Suprapubic skin (tissue), 4 donors: ENCODE data around the gene SIGLEC12. TPM values are rescaled to one million over a fixed set of nuclear protein-coding genes. Genes with fewer than 3 reads are reported as not detected.

Experiments
- DNase-seq, 2 donors: peaks; one replicate each; pipeline ENCODE4 v3.0.0-alpha.2; 2019; ENCODE audit warnings: low spot score in 2 of 2
- H3K27ac ChIP-seq: fragments of 200-600 bp; sonication (generic); one replicate; pipeline ENCODE4 v1.5.1; 2019
- H3K27me3 ChIP-seq: fragments of 200-600 bp; sonication (generic); one replicate; pipeline ENCODE4 v1.5.1; 2019
- H3K36me3 ChIP-seq: fragments of 200-600 bp; sonication (generic); one replicate; pipeline ENCODE4 v1.5.1; 2019
- H3K4me1 ChIP-seq: fragments of 200-600 bp; sonication (generic); one replicate; pipeline ENCODE4 v1.5.1; 2019
- H3K4me3 ChIP-seq: fragments of 200-600 bp; sonication (generic); one replicate; pipeline ENCODE4 v1.5.1; 2019; ENCODE audit warnings: mild to moderate bottlenecking
- H3K9me3 ChIP-seq: fragments of 200-600 bp; sonication (generic); one replicate; pipeline ENCODE4 v1.5.1; 2019
- EP300 ChIP-seq: sonication (generic); formaldehyde crosslinking; IDR thresholded peaks from one replicate; pipeline ENCODE4 v1.6.1; 2017; ENCODE audit warnings: antibody characterized with exemption
- POLR2A ChIP-seq, 2 donors: fragments of 450-650 bp; IDR thresholded peaks; one replicate each; pipeline ENCODE4 v1.6.1; 2017; ENCODE audit warnings: antibody characterized with exemption in 2 of 2, mild to moderate bottlenecking in 2 of 2, moderate library complexity in 2 of 2
- POLR2AphosphoS5 ChIP-seq, 3 donors: sonication (generic); formaldehyde crosslinking; IDR thresholded peaks; one replicate each; pipeline ENCODE4 v1.6.1; 2017; ENCODE audit warnings: antibody characterized with exemption in 3 of 3
- WGBS: methylation state at CpG from one replicate; pipeline ENCODE4 v1.1.5; 2018; 5-methylcytosine and 5-hydroxymethylcytosine counted together
- total RNA-seq, 4 donors: library from RNA; depleted of rRNA; stranded (reverse); fragments of >200 nt; gene quantifications; one replicate each; pipeline ENCODE4 v1.1.0, GENCODE V29; 2016
- TF ChIP-seq, protein P1 (sequence below), 2 donors: fragments of 200-600 bp in 1 of 2; fragments of 450-650 bp in 1 of 2; sonication (generic) in 1 of 2; IDR thresholded peaks; one replicate each; pipeline ENCODE4 v1.5.1; 2016 to 2019; ENCODE audit warnings: antibody characterized with exemption in 2 of 2, mild to moderate bottlenecking in 1 of 2, moderate library complexity in 1 of 2

Gene SIGLEC12
- total RNA-seq, 4 donors from 2014 or later: not detected

DNA sequence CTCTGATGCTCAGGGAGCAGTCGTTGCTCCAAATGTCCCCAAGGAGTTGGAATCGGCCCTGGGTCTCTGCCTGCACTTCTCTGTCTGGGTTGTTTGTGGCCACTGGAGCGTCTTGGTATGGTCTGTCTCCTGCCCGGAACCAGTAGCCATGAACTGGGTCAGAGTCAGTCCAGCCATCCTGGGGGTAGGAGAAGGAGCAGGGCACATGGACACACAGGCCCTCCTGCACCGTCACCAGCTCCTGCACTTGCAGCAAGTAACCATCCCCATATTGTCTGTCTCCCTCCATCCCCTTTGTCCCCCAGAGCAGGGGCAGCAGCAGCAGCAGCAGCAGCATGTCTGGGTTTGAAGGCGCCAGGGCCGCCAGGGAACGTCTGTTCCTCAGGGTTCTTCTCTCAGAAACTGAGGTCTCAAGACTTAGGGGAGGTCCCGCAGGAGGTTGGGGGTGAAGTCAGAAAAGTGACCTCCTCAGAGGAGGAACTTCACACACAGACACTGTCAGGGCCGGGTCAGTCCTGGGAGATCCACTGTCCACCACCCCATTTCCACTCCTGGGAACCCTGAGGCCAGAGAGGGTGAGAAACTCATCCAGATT is 43.5 kb downstream of the SIGLEC12 start, which contains the start of gene SIGLEC8:
Gene SIGLEC8 (minus strand): TSS at position 404 of the 595 bp plus-strand sequence. CDS start 67 bp downstream, at position 337.
- Histone ChIP-seq H3K4me1 (no peaks in the 10 kb centered on the region), H3K9me3 (no peaks in the 10 kb centered on the region), H3K27me3 (peaks cover 46% of the 10 kb centered on the region), H3K27ac (no peak within 1 kb of the TSS), H3K4me3 (no peak within 1 kb of the TSS), H3K36me3 (no peaks in the 10 kb centered on the region)
- DNase-seq: peak in 1 of 2 donors; percentile 62
- TF ChIP-seq, protein P1, sequence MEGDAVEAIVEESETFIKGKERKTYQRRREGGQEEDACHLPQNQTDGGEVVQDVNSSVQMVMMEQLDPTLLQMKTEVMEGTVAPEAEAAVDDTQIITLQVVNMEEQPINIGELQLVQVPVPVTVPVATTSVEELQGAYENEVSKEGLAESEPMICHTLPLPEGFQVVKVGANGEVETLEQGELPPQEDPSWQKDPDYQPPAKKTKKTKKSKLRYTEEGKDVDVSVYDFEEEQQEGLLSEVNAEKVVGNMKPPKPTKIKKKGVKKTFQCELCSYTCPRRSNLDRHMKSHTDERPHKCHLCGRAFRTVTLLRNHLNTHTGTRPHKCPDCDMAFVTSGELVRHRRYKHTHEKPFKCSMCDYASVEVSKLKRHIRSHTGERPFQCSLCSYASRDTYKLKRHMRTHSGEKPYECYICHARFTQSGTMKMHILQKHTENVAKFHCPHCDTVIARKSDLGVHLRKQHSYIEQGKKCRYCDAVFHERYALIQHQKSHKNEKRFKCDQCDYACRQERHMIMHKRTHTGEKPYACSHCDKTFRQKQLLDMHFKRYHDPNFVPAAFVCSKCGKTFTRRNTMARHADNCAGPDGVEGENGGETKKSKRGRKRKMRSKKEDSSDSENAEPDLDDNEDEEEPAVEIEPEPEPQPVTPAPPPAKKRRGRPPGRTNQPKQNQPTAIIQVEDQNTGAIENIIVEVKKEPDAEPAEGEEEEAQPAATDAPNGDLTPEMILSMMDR (IDR thresholded peaks at IDR 0.05): no peak
- TF ChIP-seq POLR2A (IDR thresholded peaks at IDR 0.05) (no peak), EP300 (no peak), POLR2AphosphoS5 (IDR thresholded peaks at IDR 0.05) (no peak)
- 57% methylated on average over 5 of the region's 10 CpGs for WGBS

GRCh38 chr19:51457351-51458013 is 44.1 kb downstream of the SIGLEC12 start:
- no peaks in the 10 kb centered on the region for H3K9me3 ChIP-seq
- H3K4me3 ChIP-seq: no peak overlapping the region
- H3K27ac ChIP-seq: no peak overlapping the region
- H3K4me1 ChIP-seq: no peaks in the 10 kb centered on the region
- no peak for DNase-seq
- TF ChIP-seq EP300: no peak
- TF ChIP-seq, protein P1 (IDR thresholded peaks at IDR 0.05): no peak
- TF ChIP-seq POLR2AphosphoS5 (IDR thresholded peaks at IDR 0.05): no peak
- TF ChIP-seq POLR2A (IDR thresholded peaks at IDR 0.05): no peak
- H3K36me3 ChIP-seq: no peaks in the 10 kb centered on the region
- H3K27me3 ChIP-seq: peaks cover 40% of the 10 kb centered on the region
- 63% methylated on average over 5 of the region's 11 CpGs for WGBS

GRCh38 chr19:51456541-51457290 is 44.9 kb downstream of the SIGLEC12 start:
- Histone ChIP-seq H3K4me3 (no peak overlapping the region), H3K27ac (no peak overlapping the region)

DNA sequence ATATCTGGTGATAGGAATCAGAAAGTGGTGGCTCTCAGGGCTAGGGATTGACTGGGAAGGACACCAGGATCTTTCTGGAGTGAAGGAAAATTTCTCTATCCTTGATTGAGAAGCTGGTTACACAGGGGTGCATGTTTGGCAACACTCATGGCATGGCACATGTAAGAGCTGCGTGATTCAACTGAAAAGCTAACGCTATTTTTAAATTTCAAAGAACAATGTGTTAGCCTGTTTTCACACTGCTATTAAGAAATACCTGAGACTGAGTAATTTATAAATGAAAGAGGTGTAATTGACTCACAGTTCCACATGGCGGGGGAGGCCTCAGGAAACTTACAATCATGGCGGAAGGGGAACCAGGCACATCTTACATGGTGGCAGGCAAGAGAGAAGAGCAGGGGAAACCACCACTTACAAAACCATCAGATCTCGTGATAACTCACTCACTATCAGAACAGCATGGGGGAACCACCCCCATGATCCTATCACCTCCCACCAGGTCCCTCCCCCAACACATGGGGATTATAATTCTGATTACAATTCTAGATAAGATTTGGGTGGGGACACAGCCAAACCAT is 50.8 kb downstream of the SIGLEC12 start:
- Histone ChIP-seq H3K4me1 (no peaks in the 10 kb centered on the region), H3K27me3 (peaks cover 16% of the 10 kb centered on the region), H3K36me3 (no peaks in the 10 kb centered on the region), H3K4me3 (no peak overlapping the region), H3K27ac (no peak overlapping the region), H3K9me3 (no peaks in the 10 kb centered on the region)
- no peak for DNase-seq
- WGBS: 88% methylated on average over 5 of the region's 5 CpGs
- TF ChIP-seq EP300: no peak
- TF ChIP-seq POLR2A (IDR thresholded peaks at IDR 0.05): no peak
- TF ChIP-seq POLR2AphosphoS5 (IDR thresholded peaks at IDR 0.05): no peak
- TF ChIP-seq, protein P1 (IDR thresholded peaks at IDR 0.05): no peak

More at GRCh38 chr19:51456541-51457290, 44.9 kb downstream of the SIGLEC12 start:
- Histone ChIP-seq H3K9me3 (no peaks in the 10 kb centered on the region), H3K4me1 (no peaks in the 10 kb centered on the region), H3K36me3 (no peaks in the 10 kb centered on the region), H3K27me3 (peaks cover 36% of the 10 kb centered on the region)
- TF ChIP-seq, protein P1 (IDR thresholded peaks at IDR 0.05): no peak
- no peak for TF ChIP-seq POLR2A (IDR thresholded peaks at IDR 0.05)
- TF ChIP-seq EP300: no peak
- no peak for TF ChIP-seq POLR2AphosphoS5 (IDR thresholded peaks at IDR 0.05)
- DNase-seq: no peak
- 74% methylated on average over 11 of the region's 11 CpGs for WGBS
